ENCODE measurements around the gene DHX16. TPM values are rescaled to one million over a fixed set of nuclear protein-coding genes. Genes with fewer than 3 reads are reported as not detected.
A peak's percentile ranks its signal among the peaks of the same experiment; 100 is the strongest.

The DHX16 gene
- total and polyA plus RNA-seq, 8 donors = 10.9 to 44.4 (median 14.6) TPM

- ATAC-seq (peak; percentile 58 to 77 (median 70)), DNase-seq (peak in 5 of 6 donors; percentile 78 to 94 (median 92)), FAIRE-seq (peak; percentile 98)
- Histone ChIP-seq H3K9me3 (no peaks in the 10 kb centered on the region), H3K36me3 (peaks cover 0 to 9% (median 6%) of the 10 kb centered on the region in 3 donors), H3K4me3 (peak overlapping the region in 3 of 4 donors; percentile 79 to 93 (median 90)), H3K27me3 (no peaks in the 10 kb centered on the region), H3K4me1 (peaks cover 24 to 44% (median 32%) of the 10 kb centered on the region in 3 donors), H3K27ac (peak overlapping the region; percentile 92 to 98 (median 98))
- no peak for TF ChIP-seq CTCF (IDR thresholded peaks at IDR 0.05)
- 0% methylated on average over 6 of the region's 6 CpGs for WGBS, 2 donors
- intact Hi-C loops (cut with DNase I) = no loop called here
Measured at GRCh38 chr6:30614843-30615218, 58.0 kb downstream of the DHX16 start.

- Histone ChIP-seq H3K4me3 (peak overlapping the region in 3 of 4 donors; percentile 5 to 93 (median 79)), H3K4me1 (peaks cover 22 to 46% (median 32%) of the 10 kb centered on the region in 3 donors), H3K27me3 (no peaks in the 10 kb centered on the region), H3K9me3 (no peaks in the 10 kb centered on the region), H3K36me3 (peaks cover 0 to 14% (median 6%) of the 10 kb centered on the region in 3 donors), H3K27ac (peak overlapping the region; percentile 92 to 98 (median 98))
- WGBS, 2 donors = 11 to 15% methylated on average over 8 of the region's 8 CpGs
- no peak for ATAC-seq
- intact Hi-C loops (cut with DNase I) = no loop called here
- no peak for FAIRE-seq
- no peak for DNase-seq
- no peak for TF ChIP-seq CTCF (IDR thresholded peaks at IDR 0.05)
Measured at GRCh38 chr6:30614044-30614842, 58.6 kb downstream of the DHX16 start.

- Histone ChIP-seq H3K4me1 (peaks cover 18 to 38% (median 32%) of the 10 kb centered on the region in 3 donors), H3K27me3 (no peaks in the 10 kb centered on the region), H3K36me3 (peaks cover 0 to 22% (median 6%) of the 10 kb centered on the region in 3 donors), H3K4me3 (peak overlapping the region in 3 of 4 donors; percentile 5 to 93 (median 79)), H3K9me3 (no peaks in the 10 kb centered on the region), H3K27ac (peak overlapping the region in 3 of 4 donors; percentile 92 to 98 (median 98))
- intact Hi-C loops (cut with DNase I) = no loop called here
- FAIRE-seq (no peak), ATAC-seq (no peak), DNase-seq (no peak)
- TF ChIP-seq CTCF (IDR thresholded peaks at IDR 0.05) = no peak
Measured at GRCh38 chr6:30613251-30614043, 59.4 kb downstream of the DHX16 start.

GRCh38 chr6:30612687-30613248 is 60.0 kb downstream of the DHX16 start:
- intact Hi-C loops (cut with DNase I) = no loop called here
- H3K4me1 ChIP-seq = peaks cover 18 to 38% (median 32%) of the 10 kb centered on the region in 3 donors
- no peaks in the 10 kb centered on the region for H3K27me3 ChIP-seq
- no peaks in the 10 kb centered on the region for H3K9me3 ChIP-seq
- 24 to 30% methylated on average over 6 of the region's 6 CpGs for WGBS, 2 donors
- DNase-seq (no peak), ATAC-seq (no peak), FAIRE-seq (no peak)
- peaks cover 0 to 29% (median 6%) of the 10 kb centered on the region in 3 donors for H3K36me3 ChIP-seq
- no peak overlapping the region for H3K4me3 ChIP-seq
- H3K27ac ChIP-seq = peak overlapping the region in 2 of 4 donors; percentile 13 to 98
- TF ChIP-seq CTCF (IDR thresholded peaks at IDR 0.05) = no peak
